Parathyroid adenoma (tissue), 2 donors: ENCODE data around the gene SNX19.

Experiments
- H2AFZ ChIP-seq: fragments of 300-600 bp; sonication (generic); one replicate; pipeline ENCODE4 v1.7.0; 2017; ENCODE audit warnings: antibody characterized with exemption, mild to moderate bottlenecking
- H3K27ac ChIP-seq: fragments of 300-600 bp; sonication (generic); one replicate; pipeline ENCODE4 v1.7.0; 2017
- H3K27me3 ChIP-seq: fragments of 300-600 bp; sonication (generic); one replicate; pipeline ENCODE4 v1.7.0; 2017; ENCODE audit warnings: low read length; ENCODE audit not compliant: control insufficient read depth, insufficient read depth
- H3K36me3 ChIP-seq: fragments of 300-600 bp; sonication (generic); one replicate; pipeline ENCODE4 v1.7.0; 2017; ENCODE audit warnings: low read length; ENCODE audit not compliant: control insufficient read depth, insufficient read depth
- H3K4me1 ChIP-seq: fragments of 300-600 bp; sonication (generic); one replicate; pipeline ENCODE4 v1.7.0; 2017; ENCODE audit warnings: control low read depth
- H3K4me2 ChIP-seq: fragments of 300-600 bp; sonication (generic); one replicate; pipeline ENCODE4 v1.7.0; 2017; ENCODE audit warnings: low read length
- H3K4me3 ChIP-seq: fragments of 300-600 bp; sonication (generic); one replicate; pipeline ENCODE4 v1.7.0; 2017; ENCODE audit warnings: low read depth, low read length
- H3K79me2 ChIP-seq: fragments of 300-600 bp; sonication (generic); one replicate; pipeline ENCODE4 v1.7.0; 2017; ENCODE audit warnings: control low read depth
- H3K9ac ChIP-seq: fragments of 300-600 bp; sonication (generic); one replicate; pipeline ENCODE4 v1.7.0; 2017; ENCODE audit warnings: mild to moderate bottlenecking
- H3K9me3 ChIP-seq: fragments of 300-600 bp; sonication (generic); one replicate; pipeline ENCODE4 v1.7.0; 2017; ENCODE audit warnings: low read length; ENCODE audit not compliant: control insufficient read depth
- TF ChIP-seq, protein P1 (sequence below): fragments of 300-600 bp; sonication (generic); IDR thresholded peaks from one replicate; pipeline ENCODE4 v1.7.0; 2017; ENCODE audit warnings: antibody characterized with exemption, mild to moderate bottlenecking
- donor health status: primary hyperparathyroidism.

SNX19 gene

DNA sequence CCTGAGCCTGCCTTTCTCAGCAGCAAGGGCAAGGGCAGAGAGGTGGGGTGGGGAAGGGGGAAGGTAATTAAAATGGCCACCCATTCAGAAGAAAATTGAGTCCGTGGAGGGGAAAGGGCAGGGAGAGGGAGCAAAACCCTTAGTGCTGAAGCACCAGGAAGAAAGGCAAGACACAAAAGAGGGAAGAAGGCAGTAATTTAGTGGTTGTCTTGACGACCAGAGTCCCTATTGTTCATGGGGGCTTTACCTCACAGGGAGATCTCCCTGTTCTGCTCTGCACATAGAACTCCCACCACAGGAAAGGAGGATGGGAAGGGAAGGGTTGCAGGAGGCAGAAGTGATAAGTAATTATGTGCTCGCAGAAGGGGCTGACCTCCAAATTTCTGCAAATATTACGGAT, 23.4 kb downstream of the SNX19 start:
- H3K9me3 ChIP-seq = no peaks in the 10 kb centered on the region
- H3K4me2 ChIP-seq = no peak overlapping the region
- peaks cover 5% of the 10 kb centered on the region for H3K4me1 ChIP-seq
- TF ChIP-seq, protein P1, sequence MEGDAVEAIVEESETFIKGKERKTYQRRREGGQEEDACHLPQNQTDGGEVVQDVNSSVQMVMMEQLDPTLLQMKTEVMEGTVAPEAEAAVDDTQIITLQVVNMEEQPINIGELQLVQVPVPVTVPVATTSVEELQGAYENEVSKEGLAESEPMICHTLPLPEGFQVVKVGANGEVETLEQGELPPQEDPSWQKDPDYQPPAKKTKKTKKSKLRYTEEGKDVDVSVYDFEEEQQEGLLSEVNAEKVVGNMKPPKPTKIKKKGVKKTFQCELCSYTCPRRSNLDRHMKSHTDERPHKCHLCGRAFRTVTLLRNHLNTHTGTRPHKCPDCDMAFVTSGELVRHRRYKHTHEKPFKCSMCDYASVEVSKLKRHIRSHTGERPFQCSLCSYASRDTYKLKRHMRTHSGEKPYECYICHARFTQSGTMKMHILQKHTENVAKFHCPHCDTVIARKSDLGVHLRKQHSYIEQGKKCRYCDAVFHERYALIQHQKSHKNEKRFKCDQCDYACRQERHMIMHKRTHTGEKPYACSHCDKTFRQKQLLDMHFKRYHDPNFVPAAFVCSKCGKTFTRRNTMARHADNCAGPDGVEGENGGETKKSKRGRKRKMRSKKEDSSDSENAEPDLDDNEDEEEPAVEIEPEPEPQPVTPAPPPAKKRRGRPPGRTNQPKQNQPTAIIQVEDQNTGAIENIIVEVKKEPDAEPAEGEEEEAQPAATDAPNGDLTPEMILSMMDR = no peak
- H3K9ac ChIP-seq = no peak overlapping the region
- no peak overlapping the region for H3K4me3 ChIP-seq
- no peak overlapping the region for H3K27ac ChIP-seq
- H3K27me3 ChIP-seq = no peaks in the 10 kb centered on the region
- no peaks in the 10 kb centered on the region for H3K79me2 ChIP-seq
- H2AFZ ChIP-seq = no peak overlapping the region
- H3K36me3 ChIP-seq = no peaks in the 10 kb centered on the region

DNA sequence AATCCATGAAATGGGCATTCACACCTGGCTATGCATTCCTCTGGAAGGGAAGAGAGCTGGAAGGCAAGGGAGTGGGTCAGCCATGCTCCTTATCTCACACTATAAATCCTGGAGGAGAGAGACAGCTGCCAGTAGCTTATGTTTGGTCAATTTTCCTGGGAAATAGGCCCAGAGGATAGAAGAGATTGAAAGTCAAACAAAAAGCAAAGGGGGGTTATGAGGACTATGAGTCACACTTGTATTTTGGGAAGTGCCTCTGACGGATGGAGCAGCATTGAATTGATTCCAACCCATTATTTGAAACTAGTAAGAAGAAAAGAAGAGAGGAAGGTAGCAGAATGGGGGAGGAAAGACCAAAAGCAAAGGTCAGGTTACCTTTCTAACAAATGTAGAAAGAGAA, 25.0 kb downstream of the SNX19 start:
- no peak overlapping the region for H3K27ac ChIP-seq
- no peaks in the 10 kb centered on the region for H3K9me3 ChIP-seq
- no peak overlapping the region for H2AFZ ChIP-seq
- H3K9ac ChIP-seq = no peak overlapping the region
- TF ChIP-seq, protein P1 = no peak
- no peaks in the 10 kb centered on the region for H3K36me3 ChIP-seq
- no peak overlapping the region for H3K4me2 ChIP-seq
- no peak overlapping the region for H3K4me3 ChIP-seq
- H3K4me1 ChIP-seq = no peaks in the 10 kb centered on the region
- no peaks in the 10 kb centered on the region for H3K79me2 ChIP-seq
- no peaks in the 10 kb centered on the region for H3K27me3 ChIP-seq

DNA sequence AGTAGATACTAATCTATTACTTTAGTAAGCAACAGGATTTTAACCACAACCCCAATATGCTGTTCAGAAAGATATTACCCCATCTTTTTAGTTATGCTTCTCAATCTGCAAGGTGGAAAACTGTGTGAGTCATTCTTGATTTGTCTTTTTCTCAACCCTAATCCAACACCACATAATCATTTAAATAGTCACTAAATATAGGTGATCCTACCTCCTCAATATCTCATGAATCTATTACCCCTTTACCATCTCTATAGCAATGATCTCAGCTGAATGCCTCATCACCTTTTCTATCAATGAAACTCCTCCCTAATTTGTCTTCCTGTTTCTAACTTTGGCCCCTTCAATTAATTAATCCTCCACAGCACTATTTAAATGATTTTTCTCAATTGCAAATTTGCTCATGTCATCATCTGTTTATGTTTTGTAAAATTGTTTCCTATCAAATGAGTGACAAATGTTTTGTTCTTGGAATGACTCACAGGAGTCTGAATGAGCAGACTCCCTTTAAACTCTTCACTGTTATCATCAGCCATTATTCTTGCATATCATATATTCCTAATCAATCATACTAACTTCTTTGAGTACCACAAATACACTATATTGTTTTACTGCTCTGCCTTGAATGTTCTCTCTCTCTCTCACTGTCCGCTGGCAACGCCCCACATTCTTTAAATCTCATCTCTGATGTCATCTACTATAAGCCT, 26.1 kb downstream of the SNX19 start:
- Histone ChIP-seq H3K79me2 (no peaks in the 10 kb centered on the region), H3K27me3 (no peaks in the 10 kb centered on the region), H3K4me2 (no peak overlapping the region), H3K4me3 (no peak overlapping the region), H2AFZ (no peak overlapping the region), H3K4me1 (no peaks in the 10 kb centered on the region), H3K9ac (no peak overlapping the region), H3K36me3 (no peaks in the 10 kb centered on the region), H3K9me3 (no peaks in the 10 kb centered on the region), H3K27ac (no peak overlapping the region)
- TF ChIP-seq, protein P1 = no peak

DNA sequence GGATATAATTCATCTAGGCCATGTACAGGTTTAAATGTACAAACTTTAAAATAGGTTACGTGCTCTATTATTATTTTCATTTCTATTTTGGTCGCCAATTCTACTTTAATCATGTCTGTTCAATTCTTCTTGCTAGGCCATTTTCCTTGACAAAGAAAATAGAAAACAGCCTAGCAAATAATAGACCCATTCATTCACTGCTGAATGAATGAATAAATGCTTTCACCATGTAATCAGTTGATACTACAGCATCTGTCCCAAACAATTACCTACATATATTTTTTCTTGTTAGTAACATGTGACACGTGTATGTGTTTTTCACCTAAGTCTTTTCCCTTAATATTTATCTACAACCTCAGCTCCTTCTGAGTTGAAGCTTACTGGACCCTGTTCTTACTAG, 27.5 kb downstream of the SNX19 start:
- Histone ChIP-seq H3K79me2 (no peaks in the 10 kb centered on the region), H3K27me3 (no peaks in the 10 kb centered on the region), H3K4me2 (no peak overlapping the region), H3K9ac (no peak overlapping the region), H3K4me3 (no peak overlapping the region), H3K36me3 (no peaks in the 10 kb centered on the region), H3K27ac (no peak overlapping the region), H3K9me3 (no peaks in the 10 kb centered on the region), H3K4me1 (no peaks in the 10 kb centered on the region), H2AFZ (no peak overlapping the region)
- TF ChIP-seq, protein P1 = no peak

DNA sequence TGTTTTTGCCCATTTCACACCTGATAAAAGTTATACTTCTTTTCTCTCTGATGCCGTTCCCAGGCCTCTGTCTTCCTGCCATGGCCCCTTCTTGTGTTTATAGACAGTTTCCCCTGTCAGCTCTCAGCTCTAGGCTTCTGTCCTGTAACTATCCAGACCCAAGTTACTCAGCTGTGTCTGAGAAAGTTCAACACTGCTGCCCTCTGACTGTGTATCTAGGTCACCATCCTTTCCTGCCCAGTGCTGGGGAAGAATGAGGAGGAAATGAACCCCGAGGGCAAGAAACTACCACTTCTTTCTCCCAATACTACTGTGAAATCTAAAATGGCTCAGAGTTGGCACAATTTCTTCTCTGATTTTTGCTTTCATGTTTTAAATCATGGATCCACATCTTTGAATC, 29.6 kb downstream of the SNX19 start:
- Histone ChIP-seq H3K4me3 (no peak overlapping the region), H3K36me3 (no peaks in the 10 kb centered on the region), H3K27ac (no peak overlapping the region), H3K79me2 (no peaks in the 10 kb centered on the region), H3K9ac (no peak overlapping the region), H3K9me3 (no peaks in the 10 kb centered on the region), H2AFZ (no peak overlapping the region), H3K4me2 (no peak overlapping the region), H3K27me3 (no peaks in the 10 kb centered on the region), H3K4me1 (no peaks in the 10 kb centered on the region)
- TF ChIP-seq, protein P1 = no peak
